Ishikawa (cell line): ENCODE measurements around the gene PRC1.

ENCODE experiments used
- CEBPB ChIP-seq: IDR thresholded peaks from 2 replicates; pipeline ENCODE4 v1.6.1; 2012
- CREB1 ChIP-seq: IDR thresholded peaks from 2 replicates; pipeline ENCODE4 v1.6.1; 2012; ENCODE audit warnings: low read depth
- EGR1 ChIP-seq: IDR thresholded peaks from 2 replicates; pipeline ENCODE4 v1.6.1; 2012
- EP300 ChIP-seq: IDR thresholded peaks from 2 replicates; pipeline ENCODE4 v1.6.1; 2012; ENCODE audit warnings: borderline replicate concordance
- FOXM1 ChIP-seq: IDR thresholded peaks from 2 replicates; pipeline ENCODE4 v1.6.1; 2012; ENCODE audit warnings: low read depth, borderline replicate concordance
- NFIC ChIP-seq: IDR thresholded peaks from 2 replicates; pipeline ENCODE4 v1.6.1; 2012
- RAD21 ChIP-seq: IDR thresholded peaks from 2 replicates; pipeline ENCODE4 v1.6.1; 2012; ENCODE audit warnings: low read depth
- TAF1 ChIP-seq: IDR thresholded peaks from 2 replicates; pipeline ENCODE4 v1.6.1; 2012; ENCODE audit warnings: low read depth, mild to moderate bottlenecking
- TCF12 ChIP-seq: IDR thresholded peaks from 2 replicates; pipeline ENCODE4 v1.6.1; 2012; ENCODE audit warnings: low read depth
- TEAD4 ChIP-seq: IDR thresholded peaks from 2 replicates; pipeline ENCODE4 v1.6.1; 2012
- YY1 ChIP-seq: IDR thresholded peaks from 2 replicates; pipeline ENCODE4 v1.6.1; 2012; ENCODE audit warnings: low read depth
- ZBTB7A ChIP-seq: IDR thresholded peaks from 2 replicates; pipeline ENCODE4 v1.6.1; 2012; ENCODE audit warnings: low read depth
- TF ChIP-seq, protein P1 (sequence below): IDR thresholded peaks from 2 replicates; pipeline ENCODE4 v1.6.1; 2012; ENCODE audit warnings: low read depth, mild to moderate bottlenecking
- TF ChIP-seq, protein P2 (sequence below): IDR thresholded peaks from 2 replicates; pipeline ENCODE4 v1.6.1; 2012
- TF ChIP-seq, protein P3 (sequence below): IDR thresholded peaks from 2 replicates; pipeline ENCODE4 v1.6.1; 2012

Gene PRC1

DNA sequence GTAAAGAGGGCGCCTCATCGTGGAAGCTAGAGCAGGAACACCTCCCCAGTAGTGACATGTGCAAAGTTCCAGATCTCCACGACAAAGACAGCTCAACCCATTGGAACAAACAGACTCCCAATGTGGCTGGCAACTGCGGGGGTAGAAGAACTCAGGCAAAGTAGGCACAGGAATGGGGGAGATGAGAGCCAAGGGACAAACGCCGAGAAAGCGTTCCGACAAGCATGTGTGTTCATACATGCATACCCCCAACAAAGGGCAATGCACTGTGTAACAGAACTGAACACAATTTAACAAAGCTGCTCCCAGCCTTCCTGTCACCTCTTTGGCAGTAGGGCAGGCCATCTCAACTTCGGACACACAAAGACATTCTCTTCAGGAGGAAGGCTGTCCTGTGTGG is 28.1 kb downstream of the PRC1 start:
- TF ChIP-seq TCF12: no peak
- TF ChIP-seq, protein P1, sequence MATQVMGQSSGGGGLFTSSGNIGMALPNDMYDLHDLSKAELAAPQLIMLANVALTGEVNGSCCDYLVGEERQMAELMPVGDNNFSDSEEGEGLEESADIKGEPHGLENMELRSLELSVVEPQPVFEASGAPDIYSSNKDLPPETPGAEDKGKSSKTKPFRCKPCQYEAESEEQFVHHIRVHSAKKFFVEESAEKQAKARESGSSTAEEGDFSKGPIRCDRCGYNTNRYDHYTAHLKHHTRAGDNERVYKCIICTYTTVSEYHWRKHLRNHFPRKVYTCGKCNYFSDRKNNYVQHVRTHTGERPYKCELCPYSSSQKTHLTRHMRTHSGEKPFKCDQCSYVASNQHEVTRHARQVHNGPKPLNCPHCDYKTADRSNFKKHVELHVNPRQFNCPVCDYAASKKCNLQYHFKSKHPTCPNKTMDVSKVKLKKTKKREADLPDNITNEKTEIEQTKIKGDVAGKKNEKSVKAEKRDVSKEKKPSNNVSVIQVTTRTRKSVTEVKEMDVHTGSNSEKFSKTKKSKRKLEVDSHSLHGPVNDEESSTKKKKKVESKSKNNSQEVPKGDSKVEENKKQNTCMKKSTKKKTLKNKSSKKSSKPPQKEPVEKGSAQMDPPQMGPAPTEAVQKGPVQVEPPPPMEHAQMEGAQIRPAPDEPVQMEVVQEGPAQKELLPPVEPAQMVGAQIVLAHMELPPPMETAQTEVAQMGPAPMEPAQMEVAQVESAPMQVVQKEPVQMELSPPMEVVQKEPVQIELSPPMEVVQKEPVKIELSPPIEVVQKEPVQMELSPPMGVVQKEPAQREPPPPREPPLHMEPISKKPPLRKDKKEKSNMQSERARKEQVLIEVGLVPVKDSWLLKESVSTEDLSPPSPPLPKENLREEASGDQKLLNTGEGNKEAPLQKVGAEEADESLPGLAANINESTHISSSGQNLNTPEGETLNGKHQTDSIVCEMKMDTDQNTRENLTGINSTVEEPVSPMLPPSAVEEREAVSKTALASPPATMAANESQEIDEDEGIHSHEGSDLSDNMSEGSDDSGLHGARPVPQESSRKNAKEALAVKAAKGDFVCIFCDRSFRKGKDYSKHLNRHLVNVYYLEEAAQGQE: no peak
- TF ChIP-seq CEBPB: no peak
- TF ChIP-seq NFIC: no peak
- TF ChIP-seq YY1: no peak
- TF ChIP-seq EGR1: no peak
- no peak for TF ChIP-seq EP300
- TF ChIP-seq RAD21: no peak
- TF ChIP-seq CREB1: no peak

DNA sequence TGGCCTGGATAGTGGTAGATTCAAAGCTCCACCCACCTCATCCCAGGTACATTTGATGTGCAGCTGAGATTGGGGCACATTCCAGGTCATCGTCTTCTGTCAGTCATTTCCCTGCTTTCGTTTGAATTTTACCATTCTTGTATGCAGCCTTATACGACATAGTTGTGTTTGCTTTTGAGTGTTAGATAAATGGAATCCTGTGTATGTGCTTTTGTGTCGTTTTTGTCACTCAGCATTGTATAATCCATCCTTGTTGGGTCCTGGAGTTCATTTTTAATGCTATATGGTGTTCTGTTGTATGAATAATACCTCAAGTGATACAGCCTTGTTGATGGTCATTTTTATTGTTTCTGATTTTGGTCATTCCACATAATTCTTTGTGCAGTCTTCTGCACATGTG is 32.3 kb downstream of the PRC1 start:
- TF ChIP-seq CEBPB (no peak), NFIC (no peak), TEAD4 (no peak), TAF1 (no peak), RAD21 (no peak), YY1 (no peak), FOXM1 (no peak), TCF12 (no peak)
- TF ChIP-seq, protein P1: no peak
- TF ChIP-seq, protein P2, sequence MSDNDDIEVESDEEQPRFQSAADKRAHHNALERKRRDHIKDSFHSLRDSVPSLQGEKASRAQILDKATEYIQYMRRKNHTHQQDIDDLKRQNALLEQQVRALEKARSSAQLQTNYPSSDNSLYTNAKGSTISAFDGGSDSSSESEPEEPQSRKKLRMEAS: no peak

DNA sequence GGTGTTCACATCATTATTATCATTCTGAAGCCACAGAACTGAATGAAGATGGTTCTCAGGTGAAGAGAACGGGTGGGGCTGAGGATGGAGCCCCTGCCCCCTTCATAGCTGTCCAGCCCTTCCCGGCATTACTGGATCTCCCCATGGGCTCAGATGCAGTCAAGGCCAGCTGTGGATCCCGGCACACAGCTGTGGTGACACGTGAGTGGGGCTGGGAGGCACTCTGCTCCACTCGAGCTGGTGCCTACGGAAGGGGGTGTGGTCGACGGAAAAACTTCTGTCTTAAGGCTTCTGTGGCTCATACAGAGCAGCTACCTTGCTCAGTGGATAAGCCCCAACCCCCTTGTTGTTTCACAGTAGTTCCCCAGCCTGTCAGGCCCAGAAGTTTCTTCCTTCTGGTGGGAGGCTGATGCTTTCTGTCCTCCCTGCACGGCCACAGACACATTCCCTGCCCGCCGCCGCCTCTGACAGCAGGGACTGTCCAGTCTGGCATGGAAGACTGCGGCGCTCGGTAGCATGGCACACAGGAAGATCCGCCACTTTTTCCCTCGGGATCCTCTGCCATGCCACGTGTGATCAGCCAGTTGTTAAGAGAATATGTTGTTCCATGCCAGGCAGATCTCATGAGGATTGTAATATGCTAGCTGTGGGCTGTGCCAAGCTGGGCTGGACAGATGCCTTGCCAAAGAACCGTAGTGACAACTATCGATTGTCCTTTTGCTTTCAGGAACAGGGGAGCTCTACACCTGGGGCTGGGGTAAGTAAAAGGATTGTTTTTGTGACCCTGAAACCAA is 33.8 kb downstream of the PRC1 start:
- TF ChIP-seq NFIC: no peak
- TF ChIP-seq RAD21: no peak
- no peak for TF ChIP-seq TAF1
- no peak for TF ChIP-seq EGR1
- TF ChIP-seq TCF12: no peak
- no peak for TF ChIP-seq EP300
- TF ChIP-seq YY1: no peak
- no peak for TF ChIP-seq FOXM1
- TF ChIP-seq CEBPB: no peak
- TF ChIP-seq, protein P2: no peak

DNA sequence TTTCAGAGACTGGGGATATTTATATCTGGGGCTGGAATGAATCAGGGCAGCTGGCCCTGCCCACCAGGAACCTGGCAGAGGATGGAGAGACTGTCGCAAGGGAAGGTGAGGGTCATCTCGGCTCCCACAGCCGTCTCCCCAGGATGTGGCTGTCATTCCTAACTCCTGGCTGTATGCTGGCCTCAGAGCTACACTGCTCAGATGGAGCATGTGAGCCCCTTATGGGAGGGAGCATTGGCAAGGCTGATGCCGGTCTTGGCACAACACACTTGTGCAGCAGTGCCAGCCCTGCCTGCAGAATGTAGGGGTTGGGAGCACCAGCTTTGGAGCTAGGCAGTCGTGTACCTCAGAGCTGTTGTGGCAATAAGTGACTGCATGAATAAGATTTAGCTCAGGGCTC is 34.4 kb downstream of the PRC1 start:
- TF ChIP-seq YY1: no peak
- no peak for TF ChIP-seq EP300
- no peak for TF ChIP-seq NFIC
- no peak for TF ChIP-seq TCF12
- TF ChIP-seq FOXM1: no peak
- TF ChIP-seq CREB1: no peak
- TF ChIP-seq, protein P2: no peak
- TF ChIP-seq, protein P1: no peak
- no peak for TF ChIP-seq TAF1
- TF ChIP-seq TEAD4: no peak
- no peak for TF ChIP-seq ZBTB7A
- TF ChIP-seq, protein P3, sequence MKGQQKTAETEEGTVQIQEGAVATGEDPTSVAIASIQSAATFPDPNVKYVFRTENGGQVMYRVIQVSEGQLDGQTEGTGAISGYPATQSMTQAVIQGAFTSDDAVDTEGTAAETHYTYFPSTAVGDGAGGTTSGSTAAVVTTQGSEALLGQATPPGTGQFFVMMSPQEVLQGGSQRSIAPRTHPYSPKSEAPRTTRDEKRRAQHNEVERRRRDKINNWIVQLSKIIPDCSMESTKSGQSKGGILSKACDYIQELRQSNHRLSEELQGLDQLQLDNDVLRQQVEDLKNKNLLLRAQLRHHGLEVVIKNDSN: no peak
- TF ChIP-seq EGR1: no peak
- TF ChIP-seq CEBPB: no peak
- TF ChIP-seq RAD21: no peak
